HG03354 (cell line): ENCODE measurements around the gene C17orf78.
A peak's percentile ranks its signal among the peaks of the same experiment; 100 is the strongest.
"Not testable (repeated sequence)": the region's sequence is repeated elsewhere in the genome, so short reads cannot be mapped to it uniquely, and the experiment has no call there.

ENCODE experiments used
- ATAC-seq: cut with Tn5 transposase; IDR thresholded peaks from one replicate; pipeline ENCODE4 v1.9.1; 2021; ENCODE audit warnings: mild to moderate bottlenecking; ENCODE audit not compliant: unreplicated experiment, poor library complexity, severe bottlenecking

The C17orf78 gene

GRCh38 chr17:37375706-37376105 lies at the start of gene C17orf78:
Gene C17orf78, plus strand, starts transcription at chr17:37375985. Its CDS starts 108 bp downstream, at chr17:37376093.
- no peak for ATAC-seq

DNA sequence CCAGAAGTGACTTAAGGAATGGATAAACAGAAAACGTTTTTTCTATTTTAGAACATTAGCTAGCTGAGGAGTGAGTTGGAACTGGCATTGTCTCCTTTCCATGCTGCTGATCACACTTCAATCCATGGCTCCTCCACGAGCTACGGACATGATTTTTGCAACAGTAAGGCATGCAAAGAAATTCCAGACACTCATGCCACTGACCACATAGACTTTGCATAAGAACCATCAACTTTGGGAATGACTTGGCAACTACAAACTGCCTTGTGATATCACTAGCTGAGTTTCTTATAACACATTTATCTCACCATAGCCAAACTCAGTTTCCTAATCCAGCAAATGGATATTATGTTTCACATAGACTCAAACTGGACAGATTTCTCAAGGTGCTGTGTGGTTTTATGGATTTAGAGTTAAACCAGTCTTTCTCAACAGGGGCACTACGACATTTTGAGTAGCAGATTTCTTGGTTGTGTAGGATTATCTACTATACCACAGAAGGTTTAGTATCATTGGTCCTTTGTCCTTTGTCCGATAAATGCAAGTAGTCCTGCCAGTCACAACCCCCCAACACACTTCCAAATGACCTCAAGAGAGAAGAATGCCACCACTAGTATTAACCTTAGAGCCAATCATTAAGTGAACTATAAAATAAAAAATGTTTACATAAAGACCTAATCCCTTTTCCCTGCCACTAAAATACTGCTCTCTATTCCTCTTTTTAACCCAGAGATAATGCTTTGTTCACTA lies 48.3 kb upstream of the C17orf78 start:
- ATAC-seq = no peak

DNA sequence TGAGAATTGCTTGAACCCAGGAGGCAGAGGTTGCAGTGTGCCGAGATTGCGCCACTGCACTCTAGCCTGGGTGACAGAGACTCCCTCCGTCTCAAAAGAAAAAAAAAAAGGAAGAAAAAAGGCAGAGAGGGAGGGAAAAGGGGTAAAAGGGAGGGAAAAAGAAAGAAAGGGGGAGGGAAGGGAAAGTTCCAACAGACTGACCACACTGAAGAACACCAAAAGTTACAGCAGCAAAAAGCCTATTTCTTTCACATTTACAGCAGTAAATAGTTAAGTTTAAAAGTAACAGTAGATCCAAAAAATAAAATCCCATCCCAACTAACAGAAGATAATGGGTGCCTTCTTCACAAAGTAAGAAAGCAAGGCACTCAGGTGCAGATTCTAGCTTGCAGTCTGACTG lies 36.9 kb upstream of the C17orf78 start:
- ATAC-seq = no peak

DNA sequence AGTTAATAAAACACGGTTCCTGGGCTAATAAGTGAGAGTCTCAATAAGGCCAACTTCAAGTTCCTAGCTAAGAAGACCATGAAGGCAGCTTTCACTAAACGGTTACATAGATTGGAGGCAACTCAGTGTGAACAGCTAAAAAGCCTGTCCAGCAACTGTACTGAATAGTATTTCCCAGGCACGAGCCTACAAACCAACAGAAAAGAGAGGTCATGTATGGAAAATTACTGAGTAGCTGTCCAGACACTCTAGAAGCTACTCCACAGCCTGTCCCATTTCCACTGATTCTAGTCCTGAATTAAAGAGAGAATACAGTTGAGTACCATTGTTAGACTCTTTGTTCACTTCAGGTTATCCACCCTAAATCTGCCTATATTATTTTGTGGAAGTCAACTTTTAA lies 36.5 kb upstream of the C17orf78 start:
- no peak for ATAC-seq

- no peak for ATAC-seq
Measured at GRCh38 chr17:37340804-37341203, 35.0 kb upstream of the C17orf78 start.

DNA sequence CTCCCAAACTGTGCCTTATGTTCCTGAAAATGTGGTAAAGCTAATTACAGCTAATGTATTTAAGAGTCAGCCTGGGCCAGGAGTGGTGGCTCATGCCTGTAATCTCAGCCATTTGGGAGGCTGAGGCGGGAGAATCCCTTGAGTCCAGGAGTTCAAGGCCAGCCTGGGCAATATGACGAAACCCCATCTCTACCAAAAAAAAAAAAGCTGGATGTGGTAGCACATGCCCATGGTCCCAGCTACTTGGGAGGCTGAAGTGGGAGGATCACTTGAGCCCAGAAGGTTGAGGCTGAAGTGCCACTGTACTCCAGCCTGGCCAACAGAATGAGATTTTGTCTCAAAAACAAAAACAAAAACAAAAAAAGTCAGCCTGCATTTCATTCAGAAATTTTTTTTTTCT lies 33.2 kb upstream of the C17orf78 start:
- no peak for ATAC-seq

DNA sequence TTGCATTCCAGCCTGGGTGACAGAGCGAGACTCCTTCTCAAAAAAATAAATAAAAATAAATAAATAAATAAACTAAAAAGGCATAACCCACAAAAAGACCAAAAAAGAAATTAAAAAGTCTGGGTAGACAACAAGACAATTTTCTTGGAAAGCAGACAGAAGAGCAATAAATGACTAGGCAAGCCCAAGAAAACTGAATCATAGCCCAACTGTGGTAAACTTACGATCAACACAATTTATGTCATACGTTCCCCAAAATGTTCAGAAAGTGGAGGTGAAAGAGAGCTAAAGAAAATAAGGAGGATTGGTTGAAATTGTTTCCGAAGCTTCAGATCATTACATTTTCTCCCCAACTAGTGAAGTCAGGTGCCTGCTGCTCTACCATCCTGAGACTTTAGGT lies 31.3 kb upstream of the C17orf78 start:
- no peak for ATAC-seq

GRCh38 chr17:37346863-37347402 lies 28.9 kb upstream of the C17orf78 start:
- ATAC-seq = not testable (repeated sequence)

- ATAC-seq = not testable (repeated sequence)
Measured at GRCh38 chr17:37356796-37357569, 18.8 kb upstream of the C17orf78 start.

DNA sequence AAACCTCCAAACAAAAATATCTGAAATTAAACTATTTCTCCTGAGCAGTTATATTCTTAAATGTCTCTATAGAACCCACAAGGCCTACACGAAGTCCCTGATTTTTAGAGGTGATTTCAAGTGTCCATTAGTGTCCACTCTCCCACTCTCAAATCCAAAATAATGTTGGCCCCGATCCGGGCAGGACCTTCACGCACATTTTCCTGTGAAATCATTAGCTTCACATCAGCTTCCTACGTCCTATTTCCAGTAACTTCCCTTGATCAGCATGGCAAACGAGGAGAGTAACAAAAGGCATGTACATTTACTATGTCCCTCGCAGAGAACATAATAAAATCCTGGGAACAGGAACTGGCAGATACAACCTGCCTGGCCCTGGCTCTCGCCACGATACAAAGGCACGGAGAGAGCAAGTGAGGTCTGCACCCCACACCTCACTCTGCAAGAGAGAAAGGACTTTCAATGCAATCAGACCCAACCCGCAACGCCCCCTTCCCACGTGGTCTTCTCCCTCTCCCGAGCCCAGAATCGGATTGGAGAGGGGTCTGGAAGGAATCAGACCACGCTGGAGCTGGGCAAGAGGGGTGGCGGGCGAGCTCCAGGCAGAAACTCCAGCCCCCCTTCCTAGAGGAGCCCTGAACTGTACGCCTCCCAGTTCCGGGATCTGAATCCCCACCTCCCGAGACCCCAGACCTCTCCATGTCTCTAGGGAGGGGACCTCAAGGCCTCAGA lies 17.5 kb upstream of the C17orf78 start:
- ATAC-seq = peak; percentile 30

DNA sequence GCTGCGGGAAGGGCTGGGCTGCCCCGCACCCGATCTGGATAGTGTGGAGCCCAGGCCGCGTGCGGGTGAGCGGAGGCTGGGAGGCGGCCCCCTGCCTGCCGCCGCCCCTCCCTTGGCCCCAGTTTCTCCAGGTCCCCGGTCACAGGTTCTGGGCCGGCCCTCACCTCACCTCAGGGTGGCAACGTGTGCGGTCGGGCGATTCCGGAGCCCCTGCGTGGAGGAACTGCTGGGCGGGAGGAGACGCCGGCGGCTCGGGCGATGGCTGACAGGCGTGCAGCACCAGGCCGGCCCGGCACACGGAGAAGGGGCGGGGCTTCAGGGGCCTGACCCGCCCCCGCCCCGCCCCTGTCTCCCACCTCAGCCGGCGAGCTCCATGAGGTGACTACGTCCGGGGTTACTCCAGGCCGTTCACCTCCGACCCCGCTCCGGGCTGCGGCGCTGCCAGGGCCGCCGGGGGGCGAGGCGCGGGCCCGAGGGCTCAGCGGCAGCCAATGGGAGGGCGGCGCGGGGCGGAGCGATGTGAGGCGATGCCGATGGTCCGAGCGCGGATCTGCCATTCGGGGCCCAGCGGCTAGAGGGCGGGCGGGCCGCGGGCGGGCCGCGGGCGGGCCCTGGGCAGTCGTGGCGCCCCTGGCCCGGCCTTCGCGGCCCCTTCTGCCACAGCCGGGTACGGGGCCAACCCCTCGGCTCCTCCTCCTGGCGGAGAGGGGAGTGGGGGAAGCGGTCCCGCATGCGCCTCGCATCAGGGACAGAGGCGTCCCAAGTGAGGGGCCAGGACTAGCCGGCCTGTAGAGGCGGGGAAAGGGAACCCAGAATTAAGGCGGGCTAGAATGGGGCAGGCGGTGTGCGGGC lies 16.7 kb upstream of the C17orf78 start:
- ATAC-seq = peak; percentile 91

DNA sequence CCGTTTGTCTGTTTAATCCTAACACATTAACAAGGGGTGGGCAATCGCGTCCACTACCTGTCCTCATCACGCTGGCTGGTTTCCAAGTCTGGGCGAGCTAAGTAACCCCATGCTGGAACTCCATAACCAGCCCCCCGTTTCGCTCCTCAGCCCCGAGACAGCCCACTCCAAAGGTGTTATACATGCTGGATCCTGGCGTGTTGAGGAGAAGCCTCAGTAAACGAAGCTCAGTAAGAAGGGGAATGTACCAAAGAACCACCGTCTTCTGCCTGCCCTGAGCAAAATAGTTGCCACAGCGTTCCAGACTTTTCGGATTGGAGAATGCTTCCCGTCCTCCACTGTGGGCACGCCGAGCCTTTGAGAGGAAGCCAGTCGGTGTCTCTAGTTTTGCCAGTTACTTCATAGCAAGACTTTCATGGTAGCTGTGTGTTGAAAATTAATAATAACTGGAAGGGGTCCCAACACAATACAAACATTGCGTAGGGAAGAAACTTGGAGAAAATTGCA lies 16.1 kb upstream of the C17orf78 start:
- no peak for ATAC-seq

DNA sequence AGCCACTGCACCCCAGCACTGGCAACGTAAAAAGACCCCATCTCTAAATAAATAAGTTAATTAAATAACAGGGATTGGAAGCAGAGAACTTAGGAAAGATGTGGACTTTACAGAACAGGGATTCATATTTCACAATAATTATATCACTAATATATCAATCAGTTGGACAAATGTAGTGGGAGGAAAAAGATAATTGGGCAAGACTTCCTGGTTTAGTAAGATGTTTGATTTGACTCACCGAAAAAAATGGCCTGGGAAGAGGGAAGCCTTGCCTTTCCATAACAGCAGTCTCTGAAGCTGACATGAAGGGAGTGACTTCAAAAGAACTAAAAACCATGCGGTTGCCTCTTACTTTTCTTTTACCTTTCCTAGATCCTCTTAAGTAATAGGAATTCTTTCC lies 15.2 kb upstream of the C17orf78 start:
- no peak for ATAC-seq

DNA sequence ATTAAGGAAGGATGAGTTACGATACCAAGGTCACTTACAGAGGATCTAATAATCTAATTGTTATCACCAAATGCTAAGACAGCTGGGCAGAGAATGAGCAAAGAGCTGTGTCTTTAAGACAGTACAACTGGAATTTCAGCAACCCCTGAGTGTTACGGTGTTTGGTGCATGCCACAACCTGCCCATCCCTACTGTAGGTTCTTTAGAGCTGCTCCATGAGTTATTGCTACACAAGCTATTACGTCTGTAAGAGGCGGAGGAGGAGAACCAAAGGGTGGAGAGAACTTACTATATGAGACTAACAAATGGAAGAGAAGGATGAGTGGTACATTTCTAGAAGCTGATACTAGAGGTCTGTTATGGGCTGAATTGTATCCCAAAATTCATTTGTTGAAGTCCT lies 14.2 kb upstream of the C17orf78 start:
- no peak for ATAC-seq

DNA sequence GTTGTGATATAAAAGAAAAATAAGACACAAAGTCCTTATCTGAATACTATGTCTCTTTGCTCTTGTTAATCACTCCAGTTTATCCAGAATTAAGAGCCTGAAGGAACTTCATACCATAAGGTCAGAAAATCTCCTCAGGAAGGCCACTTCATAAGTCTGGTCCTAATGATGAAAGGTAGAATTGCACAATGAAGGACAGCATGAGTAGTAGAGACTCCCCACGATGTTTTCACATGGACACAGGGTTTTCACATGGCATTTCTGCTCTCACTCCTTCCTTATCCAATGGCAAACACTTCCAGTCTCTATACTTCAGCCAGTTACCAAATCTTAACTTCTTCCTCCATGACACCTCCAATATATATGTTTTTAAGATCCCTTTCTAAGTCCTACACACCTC lies 10.2 kb upstream of the C17orf78 start:
- no peak for ATAC-seq

- no peak for ATAC-seq
Measured at GRCh38 chr17:37368577-37368976, 7.2 kb upstream of the C17orf78 start.

DNA sequence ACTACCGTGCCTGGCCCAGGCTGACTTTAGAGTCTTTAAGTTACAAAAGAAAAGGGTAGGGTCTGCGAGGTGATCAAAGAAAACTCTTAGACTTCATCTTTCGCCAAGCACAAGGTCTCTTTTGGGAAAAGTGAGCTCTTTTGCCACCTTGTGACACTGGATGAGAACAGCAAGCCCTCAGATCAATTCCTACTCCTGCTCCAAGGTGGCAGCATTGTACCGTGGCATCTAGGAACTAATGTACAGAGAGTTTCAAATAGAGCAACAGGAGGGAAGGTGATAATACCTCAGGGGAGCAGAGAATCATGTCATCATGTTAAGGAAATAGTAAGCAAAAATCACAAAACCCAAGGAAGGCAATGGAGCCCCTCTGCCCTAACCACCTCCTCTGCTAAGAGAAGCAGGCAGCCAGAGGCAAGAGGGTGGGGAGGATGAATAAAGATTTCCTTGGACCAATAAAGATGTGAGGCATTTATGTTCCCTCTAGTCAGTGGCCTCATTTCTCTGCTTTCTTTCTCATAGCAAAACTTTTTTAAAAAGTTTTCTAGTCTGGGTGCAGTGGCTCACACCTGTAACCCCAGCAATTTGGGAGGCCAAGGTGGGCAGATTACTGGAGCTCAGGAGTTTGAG lies 2.1 kb upstream of the C17orf78 start:
- no peak for ATAC-seq

GRCh38 chr17:37382056-37382455 lies 6.3 kb downstream of the C17orf78 start:
- ATAC-seq = no peak
